ENCODE results near the gene FHOD3.

GRCh38 chr18:36509646-36510197, 212.2 kb downstream of the FHOD3 start:
- TF ChIP-seq CTCF (IDR thresholded peaks at IDR 0.05), result no peak
- TF ChIP-seq EZH2 (IDR thresholded peaks at IDR 0.05; ENCODE audit: borderline replicate concordance, insufficient read depth, low read depth, low read length, poor library complexity, severe bottlenecking), result no peak

Measured in B cell (primary cell).